A549 (cell line): ENCODE data around the gene METTL1. TPM values are rescaled to one million over a fixed set of nuclear protein-coding genes. Genes with fewer than 3 reads are reported as not detected.

ENCODE experiments used
- ATAC-seq, 2 experiments: fragments of 200-7000 bp in 1 of 2; fragments of >200 bp in 1 of 2; cut with Nextera tagmentation in 1 of 2; cut with Tn5 transposase in 1 of 2; 3 replicates each; pipeline versions ENCODE4 v1.8.0 to v1.9.1; 2018 to 2020; ENCODE audit warnings: mild to moderate bottlenecking in 1 of 2, moderate library complexity in 1 of 2
- CTCF ChIA-PET: fragments of 300-600 bp; sonication (Branson Sonifier 250); formaldehyde crosslinking; extraction: SDS; loops from one replicate; lab custom pipeline; 2021; ENCODE audit warnings: antibody characterized with exemption, inconsistent platforms; lab: Yijun Ruan, JAX
- POLR2A ChIA-PET: fragments of 350-600 bp; formaldehyde crosslinking; extraction: SDS; loops from one replicate; lab custom pipeline; 2021; ENCODE audit warnings: antibody characterized with exemption, inconsistent platforms; lab: Yijun Ruan, JAX
- DNase-seq, 2 experiments: peaks; one replicate each; pipeline versions ENCODE4 v3.0.0 to v3.0.0-alpha.2; 2011 to 2016; ENCODE audit warnings: low read depth in 1 of 2, low spot score in 1 of 2
- FAIRE-seq: peaks from 2 replicates; lab custom pipeline; 2011; peaks lifted over from hg19 to GRCh38; lab: Jason Lieb, UNC
- H3K27ac ChIP-seq, 2 experiments: fragments of >200 bp; sonication (Bioruptor Twin); formaldehyde crosslinking; 3 replicates each; pipeline ENCODE4 v1.5.1; 2016 to 2017
- H3K4me1 ChIP-seq: fragments of >200 bp; sonication (Bioruptor Twin); formaldehyde crosslinking; 3 replicates; pipeline ENCODE4 v1.6.1; 2016
- H3K4me2 ChIP-seq: fragments of >200 bp; sonication (Bioruptor Twin); formaldehyde crosslinking; 3 replicates; pipeline ENCODE4 v1.6.1; 2016
- H3K4me3 ChIP-seq: fragments of >200 bp; sonication (Bioruptor Twin); formaldehyde crosslinking; 3 replicates; pipeline ENCODE4 v1.5.1; 2016
- H3K9me3 ChIP-seq: fragments of >200 bp; sonication (Bioruptor Twin); formaldehyde crosslinking; 3 replicates; pipeline ENCODE4 v1.6.1; 2016
- CTCF ChIP-seq: fragments of >200 bp; sonication (Bioruptor Twin); formaldehyde crosslinking; IDR thresholded peaks from 3 replicates; pipeline ENCODE4 v1.5.1; 2016
- ESRRA ChIP-seq: fragments of 150-350 bp; IDR thresholded peaks from 2 replicates; pipeline ENCODE4 v1.6.1; 2014; ENCODE audit warnings: mild to moderate bottlenecking, low read length, borderline replicate concordance
- GATA3 ChIP-seq: IDR thresholded peaks from 2 replicates; pipeline ENCODE4 v1.6.1; 2012; ENCODE audit warnings: borderline replicate concordance
- HEYL ChIP-seq: fragments of 250-450 bp; sonication (Bioruptor Pico); IDR thresholded peaks from 2 replicates; pipeline ENCODE4 v1.8.0; 2021; ENCODE audit warnings: mild to moderate bottlenecking, moderate library complexity
- JUNB ChIP-seq: fragments of >200 bp; sonication (Bioruptor Twin); formaldehyde crosslinking; IDR thresholded peaks from 2 replicates; pipeline ENCODE4 v1.6.1; 2016
- KDM1A ChIP-seq: fragments of 200-600 bp; sonication (generic); IDR thresholded peaks from 2 replicates; pipeline ENCODE4 v1.6.1; 2016; ENCODE audit warnings: low read depth, mild to moderate bottlenecking
- MAFK ChIP-seq: fragments of 450-650 bp; IDR thresholded peaks from 2 replicates; pipeline ENCODE4 v1.6.1; 2014; ENCODE audit not compliant: partially characterized antibody
- MAZ ChIP-seq: fragments of 150-350 bp; IDR thresholded peaks from 2 replicates; pipeline ENCODE4 v1.6.1; 2014; ENCODE audit warnings: antibody characterized with exemption, low read depth, low read length, borderline replicate concordance
- MYC ChIP-seq: IDR thresholded peaks from 2 replicates; pipeline ENCODE4 v1.6.1; 2012; ENCODE audit warnings: mild to moderate bottlenecking, inconsistent platforms, low read length, improper control_type of control experiment, borderline replicate concordance
- NFE2L2 ChIP-seq: fragments of 150-350 bp; conservative IDR thresholded peaks from 2 replicates; pipeline ENCODE4 v1.6.1; 2014; ENCODE audit warnings: low read length
- NPAS2 ChIP-seq: fragments of 250-450 bp; sonication (Bioruptor Pico); IDR thresholded peaks from 2 replicates; pipeline ENCODE4 v1.8.0; 2022; ENCODE audit warnings: mild to moderate bottlenecking, moderate library complexity, borderline replicate concordance
- NR3C1 ChIP-seq: fragments of >200 bp; sonication (Bioruptor Twin); formaldehyde crosslinking; IDR thresholded peaks from 3 replicates; pipeline ENCODE4 v1.6.1; 2017
- PHF8 ChIP-seq: fragments of 200-600 bp; sonication (generic); IDR thresholded peaks from 2 replicates; pipeline ENCODE4 v1.6.1; 2016; ENCODE audit warnings: low read depth, mild to moderate bottlenecking, antibody characterized with exemption, moderate library complexity, borderline replicate concordance
- POLR2A ChIP-seq: IDR thresholded peaks from 2 replicates; pipeline ENCODE4 v1.6.1; 2012; ENCODE audit warnings: mild to moderate bottlenecking, low read length
- POLR2AphosphoS2 ChIP-seq: conservative IDR thresholded peaks from 2 replicates; pipeline ENCODE4 v1.6.1; 2012; ENCODE audit warnings: low read length, improper control_type of control experiment, inconsistent platforms
- RAD21 ChIP-seq, 2 experiments: fragments of >200 bp in 1 of 2; sonication (Bioruptor Twin) in 1 of 2; formaldehyde crosslinking in 1 of 2; IDR thresholded peaks in 1 of 2; conservative IDR thresholded peaks in 1 of 2; 2 replicates in 1 of 2; 3 replicates in 1 of 2; pipeline ENCODE4 v1.6.1; 2012 to 2018; ENCODE audit warnings: inconsistent platforms in 1 of 2
- RCOR1 ChIP-seq: fragments of 150-350 bp; IDR thresholded peaks from 2 replicates; pipeline ENCODE4 v1.6.1; 2014; ENCODE audit warnings: antibody characterized with exemption, low read length, low read depth
- RFX5 ChIP-seq: fragments of 450-650 bp; IDR thresholded peaks from 2 replicates; pipeline ENCODE4 v1.7.1; 2014; ENCODE audit warnings: antibody characterized with exemption, mild to moderate bottlenecking, moderate library complexity
- RNF2 ChIP-seq: fragments of 200-600 bp; sonication (generic); IDR thresholded peaks from 2 replicates; pipeline ENCODE4 v1.6.1; 2016; ENCODE audit warnings: low read depth, mild to moderate bottlenecking, antibody characterized with exemption, moderate library complexity, borderline replicate concordance
- SREBF2 ChIP-seq: fragments of 450-650 bp; IDR thresholded peaks from 2 replicates; pipeline ENCODE4 v1.6.1; 2014; ENCODE audit warnings: mild to moderate bottlenecking, moderate library complexity
- TFCP2L1 ChIP-seq: fragments of 250-450 bp; sonication (Bioruptor Pico); IDR thresholded peaks from 2 replicates; pipeline ENCODE4 v1.5.0; 2021; ENCODE audit warnings: mild to moderate bottlenecking
- ZC3H11A ChIP-seq: fragments of 450-650 bp; IDR thresholded peaks from 2 replicates; pipeline ENCODE4 v1.6.1; 2014; ENCODE audit warnings: antibody characterized with exemption, mild to moderate bottlenecking
- WGBS: methylation state at CpG from one replicate; pipeline ENCODE4 v1.1.6; 2017; ENCODE audit errors: missing lambda C conversion rate; 5-methylcytosine and 5-hydroxymethylcytosine counted together
- polyA plus RNA-seq, 4 experiments: library from polyadenylated mRNA; depleted of rRNA in 3 of 4; stranded (reverse); fragments of >200 nt; fragmentation: RNase III in 1 of 4; extraction: RNeasy Plus Mini Kit Qiagen cat#74134 plus additional on column Dnase treatment in 1 of 4; gene quantifications; 2 replicates in 3 of 4; 3 replicates in 1 of 4; pipeline ENCODE4 v1.2.3, GENCODE V29; 2011 to 2017
- TF ChIP-seq, protein P1 (sequence below): fragments of 200-600 bp; sonication (generic); IDR thresholded peaks from 2 replicates; pipeline ENCODE4 v1.6.1; 2016; ENCODE audit warnings: antibody characterized with exemption, mild to moderate bottlenecking, moderate library complexity
- TF ChIP-seq, protein P2 (sequence below): fragments of >200 bp; sonication (Bioruptor Twin); formaldehyde crosslinking; IDR thresholded peaks from 2 replicates; pipeline ENCODE4 v1.6.1; 2016
- TF ChIP-seq, protein P3 (sequence below): fragments of >200 bp; sonication (Bioruptor Twin); formaldehyde crosslinking; IDR thresholded peaks from 3 replicates; pipeline ENCODE4 v1.6.1; 2016
- TF ChIP-seq, protein P4 (sequence below): fragments of 250-450 bp; sonication (Bioruptor Pico); IDR thresholded peaks from 2 replicates; pipeline ENCODE4 v1.5.0; 2020; ENCODE audit warnings: low read depth, mild to moderate bottlenecking, moderate library complexity
- TF ChIP-seq, protein P5 (sequence below): IDR thresholded peaks from 2 replicates; pipeline ENCODE4 v1.6.1; 2012

The METTL1 gene
- polyA plus RNA-seq, 2 of the 4 experiments (the other 2 are of a cell fraction) = 55.2 to 60.2 TPM

GRCh38 chr12:57783466-57783801 lies 11.5 kb upstream of the METTL1 start:
- ChIA-PET POLR2A (interaction anchor here (0.7 to 1.3 kb wide), 6 partner anchors 10 to 114 kb away, joined by 3 to 9 read pairs (median 4); partner anchors contain the start of genes EEF1AKMT3 and METTL1), CTCF (interaction anchor here (0.7 to 8.1 kb wide), 19 partner anchors 9 to 148 kb away, joined by 3 to 60 read pairs (median 6); partner anchors contain the start of genes CYP27B1, EEF1AKMT3 and METTL1)
- no peak for DNase-seq
- Histone ChIP-seq H3K4me3 (peak overlapping the region; percentile 83), H3K9me3 (no peaks in the 10 kb centered on the region), H3K4me1 (peaks cover 8% of the 10 kb centered on the region), H3K27ac (peak overlapping the region; percentile 75 to 89; a peak in 5 of 6 replicates), H3K4me2 (peak overlapping the region; percentile 74)
- FAIRE-seq = no peak
- no peak for ATAC-seq
- WGBS = 67% methylated on average over 12 of the region's 12 CpGs
- TF ChIP-seq NR3C1 (no peak), RCOR1 (no peak), NPAS2 (CRISPR knock-in tag) (no peak), PHF8 (no peak), GATA3 (no peak), MAFK (no peak), RNF2 (no peak)
- TF ChIP-seq, protein P1, sequence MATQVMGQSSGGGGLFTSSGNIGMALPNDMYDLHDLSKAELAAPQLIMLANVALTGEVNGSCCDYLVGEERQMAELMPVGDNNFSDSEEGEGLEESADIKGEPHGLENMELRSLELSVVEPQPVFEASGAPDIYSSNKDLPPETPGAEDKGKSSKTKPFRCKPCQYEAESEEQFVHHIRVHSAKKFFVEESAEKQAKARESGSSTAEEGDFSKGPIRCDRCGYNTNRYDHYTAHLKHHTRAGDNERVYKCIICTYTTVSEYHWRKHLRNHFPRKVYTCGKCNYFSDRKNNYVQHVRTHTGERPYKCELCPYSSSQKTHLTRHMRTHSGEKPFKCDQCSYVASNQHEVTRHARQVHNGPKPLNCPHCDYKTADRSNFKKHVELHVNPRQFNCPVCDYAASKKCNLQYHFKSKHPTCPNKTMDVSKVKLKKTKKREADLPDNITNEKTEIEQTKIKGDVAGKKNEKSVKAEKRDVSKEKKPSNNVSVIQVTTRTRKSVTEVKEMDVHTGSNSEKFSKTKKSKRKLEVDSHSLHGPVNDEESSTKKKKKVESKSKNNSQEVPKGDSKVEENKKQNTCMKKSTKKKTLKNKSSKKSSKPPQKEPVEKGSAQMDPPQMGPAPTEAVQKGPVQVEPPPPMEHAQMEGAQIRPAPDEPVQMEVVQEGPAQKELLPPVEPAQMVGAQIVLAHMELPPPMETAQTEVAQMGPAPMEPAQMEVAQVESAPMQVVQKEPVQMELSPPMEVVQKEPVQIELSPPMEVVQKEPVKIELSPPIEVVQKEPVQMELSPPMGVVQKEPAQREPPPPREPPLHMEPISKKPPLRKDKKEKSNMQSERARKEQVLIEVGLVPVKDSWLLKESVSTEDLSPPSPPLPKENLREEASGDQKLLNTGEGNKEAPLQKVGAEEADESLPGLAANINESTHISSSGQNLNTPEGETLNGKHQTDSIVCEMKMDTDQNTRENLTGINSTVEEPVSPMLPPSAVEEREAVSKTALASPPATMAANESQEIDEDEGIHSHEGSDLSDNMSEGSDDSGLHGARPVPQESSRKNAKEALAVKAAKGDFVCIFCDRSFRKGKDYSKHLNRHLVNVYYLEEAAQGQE = no peak
- TF ChIP-seq, protein P2, sequence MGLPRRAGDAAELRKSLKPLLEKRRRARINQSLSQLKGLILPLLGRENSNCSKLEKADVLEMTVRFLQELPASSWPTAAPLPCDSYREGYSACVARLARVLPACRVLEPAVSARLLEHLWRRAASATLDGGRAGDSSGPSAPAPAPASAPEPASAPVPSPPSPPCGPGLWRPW = no peak
- TF ChIP-seq, protein P3, sequence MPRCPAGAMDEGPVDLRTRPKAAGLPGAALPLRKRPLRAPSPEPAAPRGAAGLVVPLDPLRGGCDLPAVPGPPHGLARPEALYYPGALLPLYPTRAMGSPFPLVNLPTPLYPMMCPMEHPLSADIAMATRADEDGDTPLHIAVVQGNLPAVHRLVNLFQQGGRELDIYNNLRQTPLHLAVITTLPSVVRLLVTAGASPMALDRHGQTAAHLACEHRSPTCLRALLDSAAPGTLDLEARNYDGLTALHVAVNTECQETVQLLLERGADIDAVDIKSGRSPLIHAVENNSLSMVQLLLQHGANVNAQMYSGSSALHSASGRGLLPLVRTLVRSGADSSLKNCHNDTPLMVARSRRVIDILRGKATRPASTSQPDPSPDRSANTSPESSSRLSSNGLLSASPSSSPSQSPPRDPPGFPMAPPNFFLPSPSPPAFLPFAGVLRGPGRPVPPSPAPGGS = no peak
- TF ChIP-seq, all 56 proteins: peak for 0

- DNase-seq (peak; percentile 81 to 97), FAIRE-seq (no peak), ATAC-seq (peak; percentile 89 to 94)
- ChIA-PET CTCF (interaction anchor here (0.6 to 8.1 kb wide), 29 partner anchors 8 to 148 kb away, joined by 3 to 60 read pairs (median 4); partner anchors contain the start of genes CYP27B1, EEF1AKMT3 and METTL1), POLR2A (interaction anchor here (0.7 to 1.3 kb wide), 7 partner anchors 9 to 114 kb away, joined by 3 to 9 read pairs (median 4); partner anchors contain the start of genes EEF1AKMT3 and METTL1)
- H3K27ac ChIP-seq = peak within 1 kb of the TSS; percentile 75 to 89
- H3K4me1 ChIP-seq = peaks cover 8% of the 10 kb centered on the region
- peak within 1 kb of the TSS; percentile 83 for H3K4me3 ChIP-seq
- peak within 1 kb of the TSS; percentile 74 for H3K4me2 ChIP-seq
- no peaks in the 10 kb centered on the region for H3K9me3 ChIP-seq
- under 1% methylated on average over 43 of the region's 45 CpGs for WGBS
- TF ChIP-seq, protein P2 = no peak
- TF ChIP-seq RFX5 (no peak), GATA3 (peak; percentile 50; the same call in 1 of the 2 replicates), SREBF2 (no peak), CTCF (peak; percentile 88), RAD21 (conservative IDR thresholded peaks at IDR 0.05 in 1 of 2, IDR thresholded peaks at IDR 0.05 in 1 of 2) (peak; percentile 22 to 39; a peak in 1 of 5 replicates), MAZ (no peak), POLR2A (peak; percentile 83), MYC (peak; percentile 77; the same call in 1 of the 2 replicates), ESRRA (no peak), JUNB (no peak), KDM1A (no peak), ZC3H11A (peak; percentile 14; the same call in 1 of the 2 replicates), TFCP2L1 (CRISPR knock-in tag) (no peak), NFE2L2 (no peak), HEYL (CRISPR knock-in tag) (no peak), POLR2AphosphoS2 (no peak)
- TF ChIP-seq, protein P4, sequence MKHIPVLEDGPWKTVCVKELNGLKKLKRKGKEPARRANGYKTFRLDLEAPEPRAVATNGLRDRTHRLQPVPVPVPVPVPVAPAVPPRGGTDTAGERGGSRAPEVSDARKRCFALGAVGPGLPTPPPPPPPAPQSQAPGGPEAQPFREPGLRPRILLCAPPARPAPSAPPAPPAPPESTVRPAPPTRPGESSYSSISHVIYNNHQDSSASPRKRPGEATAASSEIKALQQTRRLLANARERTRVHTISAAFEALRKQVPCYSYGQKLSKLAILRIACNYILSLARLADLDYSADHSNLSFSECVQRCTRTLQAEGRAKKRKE (CRISPR knock-in tag) = no peak
- TF ChIP-seq, protein P5, sequence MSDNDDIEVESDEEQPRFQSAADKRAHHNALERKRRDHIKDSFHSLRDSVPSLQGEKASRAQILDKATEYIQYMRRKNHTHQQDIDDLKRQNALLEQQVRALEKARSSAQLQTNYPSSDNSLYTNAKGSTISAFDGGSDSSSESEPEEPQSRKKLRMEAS = peak; percentile 95
These were observed 10.9 kb upstream of the METTL1 start, which contains the start of gene TSFM for GRCh38 chr12:57782608-57783465. TSS of gene TSFM (plus strand) at chr12:57782787. CDS start at chr12:57782802, 15 bp downstream.
